ENCODE results near the gene ACTL10.

ACTL10 gene

GRCh38 chr20:33676121-33676520 lies 9.4 kb downstream of the ACTL10 start:
- no peak for DNase-seq (ENCODE audit: low read depth in 4 of 4, low spot score in 1 of 4)

- no peak for DNase-seq (ENCODE audit: low read depth in 4 of 4, low spot score in 1 of 4)
These were observed 10.2 kb downstream of the ACTL10 start for GRCh38 chr20:33676652-33677645.

GRCh38 chr20:33677991-33678702 lies 11.4 kb downstream of the ACTL10 start:
- DNase-seq (ENCODE audit: low read depth in 4 of 4, low spot score in 1 of 4), result no peak

- no peak for DNase-seq (ENCODE audit: low read depth in 4 of 4, low spot score in 1 of 4)
These were observed 13.2 kb downstream of the ACTL10 start for GRCh38 chr20:33679758-33680485.

GRCh38 chr20:33680686-33681085 lies 13.9 kb downstream of the ACTL10 start:
- no peak for DNase-seq (ENCODE audit: low read depth in 4 of 4, low spot score in 1 of 4)

GRCh38 chr20:33681288-33681687 lies 14.5 kb downstream of the ACTL10 start:
- DNase-seq (ENCODE audit: low read depth in 4 of 4, low spot score in 1 of 4), result no peak

- no peak for DNase-seq (ENCODE audit: low read depth in 4 of 4, low spot score in 1 of 4)
These were observed 15.1 kb downstream of the ACTL10 start for GRCh38 chr20:33681728-33682353.

GRCh38 chr20:33684533-33685327 lies 18.0 kb downstream of the ACTL10 start:
- DNase-seq (ENCODE audit: low read depth in 4 of 4, low spot score in 1 of 4), result no peak

GRCh38 chr20:33685328-33686099 lies 18.8 kb downstream of the ACTL10 start:
- DNase-seq (ENCODE audit: low read depth in 4 of 4, low spot score in 1 of 4), result peak in 3 of 4 experiments; percentile 40 to 79 (median 57)

GRCh38 chr20:33686100-33686983 lies 19.6 kb downstream of the ACTL10 start, which contains the start of gene E2F1:
TSS of gene E2F1 (minus strand) at chr20:33686385. CDS start at chr20:33686264, 121 bp downstream.
- DNase-seq (ENCODE audit: low read depth in 4 of 4, low spot score in 1 of 4), result peak; percentile 88 to 97 (median 93)

GRCh38 chr20:33686984-33687366 lies 20.2 kb downstream of the ACTL10 start:
- DNase-seq (ENCODE audit: low read depth in 4 of 4, low spot score in 1 of 4), result no peak

- DNase-seq (ENCODE audit: low read depth in 4 of 4, low spot score in 1 of 4), result no peak
These were observed 20.7 kb downstream of the ACTL10 start for GRCh38 chr20:33687370-33687915.

GRCh38 chr20:33687993-33688937 lies 21.5 kb downstream of the ACTL10 start:
- DNase-seq (ENCODE audit: low read depth in 4 of 4, low spot score in 1 of 4), result no peak

GRCh38 chr20:33688938-33689424 lies 22.2 kb downstream of the ACTL10 start:
- DNase-seq (ENCODE audit: low read depth in 4 of 4, low spot score in 1 of 4), result no peak

- no peak for DNase-seq (ENCODE audit: low read depth in 4 of 4, low spot score in 1 of 4)
These were observed 22.8 kb downstream of the ACTL10 start for GRCh38 chr20:33689493-33689892.

- DNase-seq (ENCODE audit: low read depth in 4 of 4, low spot score in 1 of 4), result peak in 2 of 4 experiments; percentile 28 to 36
These were observed 23.2 kb downstream of the ACTL10 start for GRCh38 chr20:33689973-33690372.

- no peak for DNase-seq (ENCODE audit: low read depth in 4 of 4, low spot score in 1 of 4)
These were observed 26.5 kb downstream of the ACTL10 start for GRCh38 chr20:33693289-33693688.
